Prostate gland (tissue), 2 donors: ENCODE data around the gene MYO1D. TPM values are rescaled to one million over a fixed set of nuclear protein-coding genes. Genes with fewer than 3 reads are reported as not detected.
"Not testable (repeated sequence)": the region's sequence is repeated elsewhere in the genome, so short reads cannot be mapped to it uniquely, and the experiment has no call there.

Experiments
- DNase-seq: peaks from one replicate; pipeline ENCODE4 v3.0.0-alpha.2; 2019; ENCODE audit warnings: low spot score
- H3K27ac ChIP-seq, 2 donors: fragments of 200-600 bp; sonication (generic); 2 replicates each; pipeline ENCODE4 v1.5.1; 2017 to 2019
- H3K27me3 ChIP-seq: fragments of 200-600 bp; sonication (generic); replicated peaks from 2 replicates; pipeline ENCODE4 v1.5.1; 2019; ENCODE audit not compliant: insufficient read depth
- H3K36me3 ChIP-seq, 2 donors: fragments of 200-600 bp; sonication (generic); 1 replicate in 1 of 2; 2 replicates in 1 of 2; pipeline versions ENCODE4 v1.5.1 to v1.8.1; 2017 to 2019
- H3K4me1 ChIP-seq: fragments of 200-600 bp; sonication (generic); replicated peaks from 2 replicates; pipeline ENCODE4 v1.5.1; 2019
- H3K4me3 ChIP-seq, 2 donors: fragments of 200-600 bp; sonication (generic); 2 replicates each; pipeline ENCODE4 v1.5.1; 2017 to 2019
- H3K9me3 ChIP-seq: fragments of 200-600 bp; sonication (generic); 2 replicates; pipeline ENCODE4 v1.5.1; 2017
- POLR2A ChIP-seq: fragments of 450-650 bp; IDR thresholded peaks from one replicate; pipeline ENCODE4 v1.6.1; 2016; ENCODE audit warnings: antibody characterized with exemption, mild to moderate bottlenecking
- POLR2AphosphoS5 ChIP-seq: sonication (generic); formaldehyde crosslinking; IDR thresholded peaks from one replicate; pipeline ENCODE4 v1.6.1; 2017; ENCODE audit warnings: antibody characterized with exemption
- WGBS: methylation state at CpG from one replicate; pipeline ENCODE4 v1.1.5; 2018; 5-methylcytosine and 5-hydroxymethylcytosine counted together
- intact Hi-C: fragments of 100-400 bp; cut with DNase I; formaldehyde crosslinking; loops from one replicate; pipeline ENCODE4 v1.14.2; 2022
- total RNA-seq, 2 donors: library from RNA; depleted of rRNA; stranded (reverse); fragments of >200 nt; gene quantifications; one replicate each; pipeline ENCODE4 v1.1.0, GENCODE V29; 2016
- TF ChIP-seq, protein P1 (sequence below), 4 experiments: fragments of 200-600 bp in 2 of 4; fragments of 450-650 bp in 2 of 4; sonication (generic) in 2 of 4; IDR thresholded peaks; 1 replicate in 3 of 4; 2 replicates in 1 of 4; pipeline ENCODE4 v1.5.1; 2016 to 2019; ENCODE audit warnings: antibody characterized with exemption in 4 of 4, mild to moderate bottlenecking in 2 of 4, moderate library complexity in 2 of 4

The MYO1D gene
- total RNA-seq, 2 donors from 2014 or later, result 44.2 to 45.2 TPM

DNA sequence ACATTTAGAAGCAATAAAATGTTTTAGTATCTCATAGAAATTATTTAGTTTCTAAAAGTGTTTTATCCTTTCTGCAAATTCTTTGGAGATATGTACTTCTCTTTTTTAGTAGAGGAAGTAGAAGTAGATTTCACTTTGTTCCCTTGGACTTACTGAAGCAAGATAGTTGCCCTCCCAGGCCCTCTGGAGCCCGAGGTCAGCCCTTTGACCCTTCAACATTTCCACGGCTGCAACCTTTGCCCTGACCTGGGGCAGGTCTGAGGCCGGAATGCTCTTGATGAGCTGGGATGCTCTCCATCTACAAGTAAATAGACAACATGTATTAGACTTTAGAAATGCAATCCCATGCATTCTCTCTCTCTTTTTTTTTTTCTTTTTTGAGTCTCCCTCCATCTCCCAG, 222.6 kb downstream of the MYO1D start:
- H3K4me1 ChIP-seq, result no peaks in the 10 kb centered on the region
- no peak overlapping the region for H3K4me3 ChIP-seq
- TF ChIP-seq POLR2AphosphoS5 (no peak), POLR2A (no peak)
- TF ChIP-seq, protein P1, sequence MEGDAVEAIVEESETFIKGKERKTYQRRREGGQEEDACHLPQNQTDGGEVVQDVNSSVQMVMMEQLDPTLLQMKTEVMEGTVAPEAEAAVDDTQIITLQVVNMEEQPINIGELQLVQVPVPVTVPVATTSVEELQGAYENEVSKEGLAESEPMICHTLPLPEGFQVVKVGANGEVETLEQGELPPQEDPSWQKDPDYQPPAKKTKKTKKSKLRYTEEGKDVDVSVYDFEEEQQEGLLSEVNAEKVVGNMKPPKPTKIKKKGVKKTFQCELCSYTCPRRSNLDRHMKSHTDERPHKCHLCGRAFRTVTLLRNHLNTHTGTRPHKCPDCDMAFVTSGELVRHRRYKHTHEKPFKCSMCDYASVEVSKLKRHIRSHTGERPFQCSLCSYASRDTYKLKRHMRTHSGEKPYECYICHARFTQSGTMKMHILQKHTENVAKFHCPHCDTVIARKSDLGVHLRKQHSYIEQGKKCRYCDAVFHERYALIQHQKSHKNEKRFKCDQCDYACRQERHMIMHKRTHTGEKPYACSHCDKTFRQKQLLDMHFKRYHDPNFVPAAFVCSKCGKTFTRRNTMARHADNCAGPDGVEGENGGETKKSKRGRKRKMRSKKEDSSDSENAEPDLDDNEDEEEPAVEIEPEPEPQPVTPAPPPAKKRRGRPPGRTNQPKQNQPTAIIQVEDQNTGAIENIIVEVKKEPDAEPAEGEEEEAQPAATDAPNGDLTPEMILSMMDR (IDR thresholded peaks at IDR 0.05), result no peak
- H3K9me3 ChIP-seq, result no peaks in the 10 kb centered on the region
- no peaks in the 10 kb centered on the region for H3K36me3 ChIP-seq
- DNase-seq, result no peak
- H3K27me3 ChIP-seq, result no peaks in the 10 kb centered on the region
- 85% methylated on average over 3 of the region's 3 CpGs for WGBS
- intact Hi-C loops, result no loop called here
- no peak overlapping the region for H3K27ac ChIP-seq

DNA sequence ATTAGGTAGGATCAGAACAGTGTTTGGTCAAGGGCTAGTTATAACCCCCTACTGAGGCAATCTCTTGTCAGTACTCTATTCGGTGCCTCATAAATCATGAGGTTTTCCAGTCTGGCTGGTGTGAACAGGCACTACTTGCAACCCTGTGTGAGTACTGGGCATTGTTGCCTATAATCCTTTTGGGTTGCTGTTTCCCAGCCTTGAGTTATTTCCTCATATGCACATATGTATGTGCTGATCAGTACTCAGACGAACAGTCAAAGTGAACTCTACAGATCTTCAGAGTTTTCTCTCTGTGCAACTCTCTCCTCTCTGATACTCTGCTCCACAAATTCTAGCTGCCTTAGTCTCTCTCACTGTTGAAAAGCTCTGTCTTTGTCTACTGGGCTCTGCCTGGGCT, 225.8 kb downstream of the MYO1D start:
- intact Hi-C loops, result no loop called here
- no peak for DNase-seq
- Histone ChIP-seq H3K36me3 (no peaks in the 10 kb centered on the region), H3K27me3 (no peaks in the 10 kb centered on the region), H3K9me3 (no peaks in the 10 kb centered on the region), H3K4me1 (no peaks in the 10 kb centered on the region), H3K4me3 (no peak overlapping the region), H3K27ac (no peak overlapping the region)
- TF ChIP-seq, protein P1 (IDR thresholded peaks at IDR 0.05), result no peak
- TF ChIP-seq POLR2A (no peak), POLR2AphosphoS5 (peak; percentile 13)
- WGBS, result 70% methylated on average over 2 of the region's 2 CpGs

DNA sequence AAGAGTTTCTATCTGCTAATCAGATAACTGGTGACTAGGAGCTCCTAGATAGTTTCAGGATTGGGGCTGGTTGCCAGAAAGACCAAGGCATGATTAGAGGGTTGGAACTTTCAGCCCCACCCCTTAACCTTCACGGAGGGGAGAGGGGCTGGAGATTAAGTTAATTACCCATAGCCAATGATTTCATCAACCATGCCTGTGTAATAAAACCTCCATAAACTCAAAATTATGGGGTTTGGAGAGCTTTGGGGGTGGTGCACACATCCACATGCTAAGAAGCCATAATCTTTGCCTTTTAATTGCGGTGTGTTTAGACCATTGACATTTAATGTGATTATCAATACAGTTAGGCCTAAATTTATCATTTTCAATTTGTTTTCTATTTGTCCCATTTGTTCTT, 228.5 kb downstream of the MYO1D start:
- Histone ChIP-seq H3K4me1 (no peaks in the 10 kb centered on the region), H3K27ac (no peak overlapping the region), H3K9me3 (no peaks in the 10 kb centered on the region), H3K4me3 (no peak overlapping the region), H3K27me3 (no peaks in the 10 kb centered on the region), H3K36me3 (no peaks in the 10 kb centered on the region)
- 70% methylated on average over 2 of the region's 2 CpGs for WGBS
- intact Hi-C loops, result no loop called here
- DNase-seq, result no peak
- TF ChIP-seq, protein P1 (IDR thresholded peaks at IDR 0.05), result no peak
- TF ChIP-seq POLR2A (no peak), POLR2AphosphoS5 (no peak)

DNA sequence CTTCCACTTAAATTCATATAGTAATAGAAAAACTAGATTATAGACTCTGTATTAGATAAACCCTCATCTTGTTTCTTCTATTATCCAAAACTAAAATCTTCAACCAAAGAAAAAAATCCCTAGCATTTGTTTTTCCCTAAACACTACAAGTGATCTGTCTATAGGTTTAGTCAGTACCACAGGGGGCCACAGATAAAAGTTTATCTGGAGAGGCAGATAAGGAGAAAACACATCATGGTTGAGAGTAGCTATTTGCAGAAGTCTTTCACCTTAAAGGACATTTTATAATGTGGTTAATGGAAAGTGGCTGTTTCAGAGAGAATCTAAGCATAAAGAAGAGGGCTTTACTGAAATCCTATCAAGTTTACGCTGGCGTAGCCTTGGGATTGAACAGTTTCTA, 230.0 kb downstream of the MYO1D start:
- Histone ChIP-seq H3K4me3 (no peak overlapping the region), H3K4me1 (no peaks in the 10 kb centered on the region), H3K9me3 (no peaks in the 10 kb centered on the region), H3K27me3 (no peaks in the 10 kb centered on the region), H3K27ac (no peak overlapping the region), H3K36me3 (no peaks in the 10 kb centered on the region)
- TF ChIP-seq POLR2A (no peak), POLR2AphosphoS5 (no peak)
- TF ChIP-seq, protein P1 (IDR thresholded peaks at IDR 0.05), result no peak
- intact Hi-C loops, result no loop called here
- no peak for DNase-seq
- 95% methylated on average over 2 of the region's 2 CpGs for WGBS

DNA sequence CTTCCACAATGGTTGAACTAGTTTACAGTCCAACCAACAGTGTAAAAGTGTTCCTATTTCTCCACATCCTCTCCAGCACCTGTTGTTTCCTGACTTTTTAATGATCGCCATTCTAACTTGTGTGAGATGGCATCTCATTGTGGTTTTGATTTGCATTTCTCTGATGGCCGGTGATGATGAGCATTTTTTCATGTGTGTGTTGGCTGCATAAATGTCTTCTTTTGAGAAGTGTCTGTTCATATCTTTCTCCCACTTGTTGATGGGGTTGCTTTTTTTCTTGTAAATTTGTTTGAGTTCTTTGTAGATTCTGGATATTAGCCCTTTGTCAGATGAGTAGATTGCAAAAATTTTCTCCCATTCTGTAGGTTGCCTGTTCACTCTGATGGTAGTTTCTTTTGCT, 235.4 kb downstream of the MYO1D start:
- DNase-seq, H3K27ac ChIP-seq, H3K4me1 ChIP-seq, H3K4me3 ChIP-seq, H3K9me3 ChIP-seq, intact Hi-C loops, H3K36me3 ChIP-seq, H3K27me3 ChIP-seq: not testable (repeated sequence)
- WGBS, result 100% methylated on average over 2 of the region's 2 CpGs
